GF-D8 (cell line): ENCODE data around the gene ACTN1.
A peak's percentile ranks its signal among the peaks of the same experiment; 100 is the strongest.

Experiments
- DNase-seq: peaks from one replicate; lab custom pipeline; 2025; lab: John Stamatoyannopoulos, UW

Gene ACTN1

GRCh38 chr14:68916358-68916941 is 62.7 kb downstream of the ACTN1 start:
- no peak for DNase-seq

GRCh38 chr14:68913516-68913915 is 65.6 kb downstream of the ACTN1 start:
- DNase-seq = no peak

GRCh38 chr14:68911594-68912227 is 67.4 kb downstream of the ACTN1 start:
- no peak for DNase-seq

- DNase-seq = no peak
These were observed 68.6 kb downstream of the ACTN1 start for GRCh38 chr14:68910540-68910939.

GRCh38 chr14:68908803-68909202 is 70.3 kb downstream of the ACTN1 start:
- no peak for DNase-seq

- no peak for DNase-seq
These were observed 70.9 kb downstream of the ACTN1 start for GRCh38 chr14:68908201-68908600.

GRCh38 chr14:68906439-68906838 is 72.7 kb downstream of the ACTN1 start:
- no peak for DNase-seq

GRCh38 chr14:68905107-68905895 is 73.8 kb downstream of the ACTN1 start:
- no peak for DNase-seq

GRCh38 chr14:68902357-68902756 is 76.7 kb downstream of the ACTN1 start:
- DNase-seq = no peak

GRCh38 chr14:68899033-68899603 is 80.0 kb downstream of the ACTN1 start:
- no peak for DNase-seq

- no peak for DNase-seq
These were observed 80.7 kb downstream of the ACTN1 start for GRCh38 chr14:68898248-68899032.

- peak; percentile 74 for DNase-seq
These were observed 81.4 kb downstream of the ACTN1 start for GRCh38 chr14:68897559-68898155.

GRCh38 chr14:68896132-68896531 is 83.0 kb downstream of the ACTN1 start:
- DNase-seq = no peak

- no peak for DNase-seq
These were observed 84.0 kb downstream of the ACTN1 start for GRCh38 chr14:68894802-68895703.

- DNase-seq = no peak
These were observed 85.0 kb downstream of the ACTN1 start for GRCh38 chr14:68894123-68894522.

GRCh38 chr14:68893566-68893965 is 85.5 kb downstream of the ACTN1 start:
- no peak for DNase-seq

- no peak for DNase-seq
These were observed 86.1 kb downstream of the ACTN1 start for GRCh38 chr14:68892961-68893360.

GRCh38 chr14:68891851-68892660 is 87.0 kb downstream of the ACTN1 start:
- DNase-seq = no peak

GRCh38 chr14:68890173-68890931 is 88.8 kb downstream of the ACTN1 start:
- DNase-seq = no peak
